ENCODE measurements around the gene PHOX2B.

The PHOX2B gene

DNA sequence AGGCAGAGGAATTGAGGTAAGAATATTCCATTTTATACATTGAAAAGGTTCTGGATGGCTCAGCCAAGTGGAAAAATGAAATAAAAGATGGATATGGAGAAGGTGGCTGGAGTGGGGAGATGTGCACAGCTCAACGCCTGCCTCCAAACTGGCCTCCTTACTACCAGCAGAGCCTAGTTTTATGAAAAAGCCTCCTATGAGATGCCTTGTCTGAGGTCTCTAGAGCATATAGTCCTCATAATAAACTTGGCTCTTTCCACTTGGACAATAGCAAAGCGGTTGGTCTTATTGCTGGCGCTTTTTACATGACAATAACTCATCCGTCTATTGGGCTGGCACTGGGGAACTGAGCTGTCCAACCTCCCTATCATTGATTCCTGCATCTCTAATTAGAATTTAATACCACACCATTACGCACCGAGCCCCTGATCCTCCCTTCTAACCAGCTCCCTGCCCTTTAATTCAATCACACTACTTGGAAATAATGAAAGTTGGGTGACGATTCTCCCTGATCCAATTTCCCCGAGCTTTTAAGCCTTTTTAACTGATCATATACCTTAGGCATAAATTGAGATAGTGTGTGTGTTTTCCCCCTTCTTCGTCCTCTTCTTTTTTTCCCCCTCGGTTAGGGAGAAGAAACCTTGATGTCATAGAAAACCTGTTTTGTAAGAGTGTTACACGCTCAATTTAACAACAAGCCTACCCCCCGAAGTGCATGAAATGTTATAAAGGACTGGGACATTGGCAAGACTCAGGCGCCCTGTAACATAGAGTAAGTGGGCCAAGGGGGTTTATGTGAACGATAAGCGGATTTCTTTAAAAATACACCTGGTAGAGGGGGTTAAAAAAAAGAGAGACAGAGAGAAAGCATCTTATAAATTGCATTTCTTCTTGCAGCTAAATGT lies at the start of gene PHOX2B:
TSS of gene PHOX2B (minus strand) at position 155 of the 905 bp plus-strand sequence. CDS start at position 40, 115 bp downstream.
- no peak for DNase-seq (ENCODE audit: extremely low read depth in 1 of 2, low read depth in 1 of 2)

DNA sequence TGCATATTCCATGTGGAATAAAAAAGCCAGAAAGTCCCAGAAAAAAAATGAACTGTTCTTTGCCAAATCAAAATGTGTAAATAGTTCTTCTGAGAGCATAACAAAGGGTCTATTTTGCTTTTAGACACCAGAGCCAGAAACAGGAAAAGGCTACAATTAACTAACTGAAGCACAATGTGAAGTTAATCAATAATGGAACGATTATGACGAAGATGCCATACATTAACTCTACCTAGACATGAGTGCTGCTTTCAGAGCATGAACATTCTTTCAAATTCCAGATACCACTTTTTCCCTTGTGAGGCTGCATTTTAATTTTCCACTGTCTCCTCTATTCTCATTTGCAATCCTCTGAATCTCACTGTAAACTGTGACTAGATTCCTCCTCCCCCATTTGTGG lies 48.7 kb upstream of the PHOX2B start:
- no peak for DNase-seq (ENCODE audit: extremely low read depth in 1 of 2, low read depth in 1 of 2)

DNA sequence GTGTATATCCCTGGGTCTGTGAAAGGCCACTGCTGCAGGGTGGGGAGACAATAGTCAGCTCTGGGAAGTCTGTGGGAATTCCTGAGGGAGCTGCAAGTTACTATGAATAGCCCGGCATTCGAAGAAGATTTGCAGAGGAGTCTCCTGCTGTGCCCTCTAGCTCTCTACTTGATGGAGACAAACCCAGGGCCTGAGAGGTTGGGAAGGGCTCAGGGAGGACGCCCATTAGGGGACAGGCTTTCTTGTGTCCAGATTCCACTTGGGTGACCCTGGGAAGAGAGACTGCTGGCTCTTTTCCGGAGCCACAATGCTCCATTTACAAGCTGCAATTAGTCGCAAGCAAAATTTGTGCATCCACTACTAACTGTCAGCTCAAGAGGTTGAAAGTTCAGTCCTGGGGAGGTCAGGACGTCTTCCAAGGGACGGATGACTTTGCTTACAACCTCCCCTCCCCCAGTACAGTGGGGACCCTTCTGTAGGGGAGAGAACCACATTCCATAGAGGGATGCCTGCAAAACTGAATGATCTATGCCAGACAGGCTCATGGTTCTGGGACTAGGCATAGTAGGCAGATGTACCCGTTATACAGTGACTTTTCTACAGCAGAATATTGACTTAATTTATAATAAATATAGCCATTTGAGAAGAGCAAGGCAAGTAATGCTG lies 48.2 kb upstream of the PHOX2B start:
- no peak for DNase-seq (ENCODE audit: extremely low read depth in 1 of 2, low read depth in 1 of 2)

DNA sequence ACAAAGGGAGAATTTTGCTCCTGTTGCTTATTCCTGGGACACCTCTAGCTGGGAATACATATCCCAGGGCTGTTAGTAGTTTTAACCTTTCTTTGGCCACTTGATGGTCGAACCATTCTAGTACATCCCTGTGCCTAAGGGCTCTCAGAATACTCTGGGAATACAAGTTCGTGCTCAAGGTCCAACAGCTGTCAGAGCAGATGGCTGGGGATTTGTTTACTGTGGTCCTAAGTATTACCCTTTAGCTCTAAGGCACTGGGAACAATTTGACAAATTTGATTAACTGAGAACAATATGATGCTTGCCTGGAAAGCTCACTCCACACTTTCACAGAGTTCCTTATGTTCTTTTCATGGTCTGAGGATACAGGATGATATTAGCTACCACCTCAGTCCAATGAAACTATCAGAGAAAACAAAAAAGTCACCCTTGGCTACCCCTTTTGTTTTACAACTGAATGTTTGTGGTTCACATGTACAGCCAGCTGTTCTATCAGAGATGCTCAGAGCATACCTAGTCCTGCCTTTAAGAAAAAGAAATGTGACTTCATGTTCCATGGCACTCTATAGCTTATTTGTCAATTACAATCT lies 47.4 kb upstream of the PHOX2B start:
- no peak for DNase-seq (ENCODE audit: extremely low read depth in 1 of 2, low read depth in 1 of 2)

DNA sequence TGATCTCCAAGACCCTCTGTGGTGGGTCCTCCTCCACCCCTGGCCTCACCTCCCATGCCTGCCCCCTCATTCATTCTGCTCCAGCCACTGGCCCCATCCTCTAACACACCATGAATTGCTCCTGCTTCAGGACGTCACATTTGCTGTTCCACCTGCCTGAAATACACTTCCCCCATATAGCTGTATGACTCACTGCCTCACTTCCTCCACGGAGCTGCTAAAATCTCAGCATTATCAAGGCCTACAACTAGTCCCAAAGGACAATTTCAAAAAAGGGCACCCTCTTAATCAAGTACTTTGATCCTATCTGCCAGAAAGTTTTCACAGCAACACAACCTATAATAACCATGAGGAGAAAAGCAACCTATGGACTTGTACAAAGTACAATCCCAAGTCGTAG lies 43.6 kb upstream of the PHOX2B start:
- DNase-seq (ENCODE audit: extremely low read depth in 1 of 2, low read depth in 1 of 2): no peak

DNA sequence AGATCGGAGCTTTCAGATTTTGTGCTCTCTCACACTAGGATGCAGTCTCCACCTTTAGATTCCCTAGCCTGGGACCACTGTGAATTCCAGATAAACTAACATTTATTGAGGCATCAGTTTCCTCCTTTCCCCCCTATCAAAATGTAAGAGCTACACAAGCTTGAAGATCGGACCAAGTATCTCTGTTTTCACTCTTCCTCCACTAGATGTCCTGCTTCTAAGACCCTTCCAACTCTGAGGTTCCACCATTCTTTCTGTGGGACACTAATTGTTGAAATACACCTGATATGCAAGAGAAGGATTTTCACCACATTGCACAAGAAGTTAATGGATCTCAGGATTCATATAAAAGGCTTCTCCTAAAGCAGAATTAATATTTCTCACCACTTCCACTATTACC lies 43.0 kb upstream of the PHOX2B start:
- DNase-seq (ENCODE audit: extremely low read depth in 1 of 2, low read depth in 1 of 2): no peak

DNA sequence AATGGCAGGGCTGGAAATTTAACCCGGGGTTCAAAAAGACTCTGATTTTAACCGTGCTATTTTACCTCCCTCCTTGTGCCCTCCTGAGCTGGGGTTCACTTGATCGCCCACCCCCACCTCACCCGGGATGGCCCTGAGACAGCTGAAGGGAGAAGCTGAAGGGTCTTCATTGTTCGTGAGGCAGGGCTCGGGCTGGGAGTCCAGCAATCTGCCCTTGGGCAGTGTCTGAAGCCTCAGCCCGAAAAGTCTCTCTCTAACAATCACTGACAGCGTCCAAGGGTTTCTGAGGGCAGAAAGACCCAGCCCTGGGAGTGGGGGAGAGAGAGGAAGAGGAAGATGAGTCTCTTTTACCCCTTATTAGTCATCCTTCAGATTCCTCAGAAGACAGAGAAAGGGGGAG lies 39.4 kb upstream of the PHOX2B start:
- DNase-seq (ENCODE audit: extremely low read depth in 1 of 2, low read depth in 1 of 2): no peak

DNA sequence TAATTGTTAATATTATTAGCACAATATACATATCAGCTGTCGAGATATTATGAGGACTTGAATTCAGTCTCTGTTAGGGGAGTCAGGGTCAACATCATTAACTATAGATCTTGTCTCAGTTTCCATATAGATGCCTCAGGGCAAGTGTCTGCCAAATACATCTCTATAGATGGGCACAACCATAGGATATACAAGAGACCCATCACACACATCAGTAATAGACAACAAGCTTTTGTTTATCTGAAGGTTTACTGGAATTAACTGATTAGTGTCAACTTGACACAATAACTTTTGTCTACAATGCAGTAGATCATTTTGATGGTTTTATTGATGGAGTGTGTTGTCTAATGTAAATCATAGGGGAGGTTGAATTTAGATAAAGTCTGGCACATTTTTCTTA lies 37.1 kb upstream of the PHOX2B start:
- DNase-seq (ENCODE audit: extremely low read depth in 1 of 2, low read depth in 1 of 2): no peak

DNA sequence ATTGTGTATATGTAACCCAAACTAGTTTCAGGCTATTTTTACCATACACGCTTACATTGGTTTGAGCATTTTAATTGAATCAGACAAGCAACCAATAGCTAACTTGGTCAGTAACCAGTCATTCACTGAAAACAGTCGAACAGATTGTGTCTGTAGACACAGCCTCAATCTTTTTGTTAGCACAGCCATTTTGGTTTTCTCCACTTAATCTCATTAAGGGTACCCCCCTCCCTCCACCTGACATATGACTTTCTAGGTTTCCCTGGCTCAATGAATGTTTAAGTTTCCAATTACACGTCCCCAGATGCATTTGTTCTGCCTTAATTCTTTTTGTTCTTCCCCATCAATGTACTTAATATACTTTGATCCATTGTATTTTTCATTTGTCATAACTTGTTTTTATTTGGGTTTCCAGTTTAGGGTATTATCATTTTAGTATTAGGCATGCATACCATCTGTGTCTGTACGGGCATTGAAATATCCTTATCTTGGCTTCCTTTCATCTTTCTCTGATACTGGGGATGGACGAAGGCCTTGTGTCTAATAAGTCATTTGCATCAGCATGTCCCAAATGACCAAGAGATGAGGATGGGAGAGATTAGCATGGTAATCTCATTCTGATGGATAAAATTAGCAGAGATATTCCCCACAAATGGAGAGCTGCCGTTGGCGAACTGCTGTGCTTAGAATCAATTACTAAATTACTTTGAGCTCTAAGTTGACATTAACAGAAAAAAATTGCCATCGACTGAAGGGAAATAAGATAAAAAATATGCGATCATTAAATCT lies 35.9 kb upstream of the PHOX2B start:
- no peak for DNase-seq (ENCODE audit: extremely low read depth in 1 of 2, low read depth in 1 of 2)

DNA sequence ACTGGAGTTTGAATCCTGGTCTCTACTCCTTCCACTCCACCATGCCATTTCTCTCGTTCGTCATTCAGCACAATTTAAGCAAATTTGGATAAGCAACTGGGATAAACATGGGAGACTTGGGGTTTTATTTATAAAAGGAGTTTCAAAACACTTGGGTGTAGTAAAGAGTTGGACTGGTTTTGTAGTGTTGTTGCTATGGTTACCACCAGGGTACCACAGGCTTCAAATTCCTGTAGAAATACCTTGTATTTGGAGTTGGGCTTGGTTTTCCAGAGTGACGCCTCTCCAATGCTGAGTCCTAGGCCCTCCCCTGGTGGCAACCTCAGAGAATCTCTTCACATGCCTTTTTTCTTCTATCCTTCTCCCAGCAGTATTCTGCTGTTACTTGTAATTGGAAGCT lies 27.9 kb upstream of the PHOX2B start:
- DNase-seq (ENCODE audit: extremely low read depth in 1 of 2, low read depth in 1 of 2): no peak

DNA sequence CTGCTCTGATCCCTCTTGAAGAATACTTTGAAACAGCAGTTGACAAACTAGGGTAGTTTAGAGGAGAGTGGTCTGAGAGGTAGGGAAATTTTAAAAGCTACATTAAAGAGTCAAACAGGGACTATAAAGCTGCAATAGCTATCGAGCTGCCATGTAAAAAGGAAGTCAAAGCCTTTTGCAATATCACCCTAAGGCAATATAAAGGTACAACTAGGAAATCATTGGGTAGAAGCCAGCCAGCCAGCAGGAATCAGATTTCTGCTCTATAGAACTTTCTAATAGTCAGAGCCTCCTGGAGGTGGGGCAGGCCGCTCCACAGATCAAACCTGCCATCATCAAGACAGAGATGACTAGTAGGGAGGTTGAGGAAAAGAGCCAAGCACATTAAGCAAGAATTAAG lies 15.2 kb upstream of the PHOX2B start:
- no peak for DNase-seq (ENCODE audit: extremely low read depth in 1 of 2, low read depth in 1 of 2)

DNA sequence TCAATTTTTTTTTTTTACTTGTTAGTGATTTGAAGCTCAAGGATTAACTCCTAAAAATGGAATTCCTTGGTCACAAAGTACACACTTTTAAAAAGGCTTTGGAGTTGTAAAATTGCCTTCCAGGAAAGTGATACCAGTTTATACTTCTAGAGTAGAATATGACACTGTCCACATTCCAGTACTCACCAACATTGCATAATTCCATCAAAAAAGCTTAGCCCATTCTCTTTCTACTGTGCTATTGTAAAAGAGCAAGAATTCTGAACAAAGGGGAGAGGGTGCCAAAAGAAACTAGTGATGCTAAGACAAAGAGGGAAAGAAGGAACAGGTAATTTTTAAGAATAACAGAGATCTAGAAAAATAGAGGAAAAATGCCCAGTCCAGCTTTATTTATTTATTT lies 10.4 kb upstream of the PHOX2B start:
- DNase-seq (ENCODE audit: extremely low read depth in 1 of 2, low read depth in 1 of 2): no peak

DNA sequence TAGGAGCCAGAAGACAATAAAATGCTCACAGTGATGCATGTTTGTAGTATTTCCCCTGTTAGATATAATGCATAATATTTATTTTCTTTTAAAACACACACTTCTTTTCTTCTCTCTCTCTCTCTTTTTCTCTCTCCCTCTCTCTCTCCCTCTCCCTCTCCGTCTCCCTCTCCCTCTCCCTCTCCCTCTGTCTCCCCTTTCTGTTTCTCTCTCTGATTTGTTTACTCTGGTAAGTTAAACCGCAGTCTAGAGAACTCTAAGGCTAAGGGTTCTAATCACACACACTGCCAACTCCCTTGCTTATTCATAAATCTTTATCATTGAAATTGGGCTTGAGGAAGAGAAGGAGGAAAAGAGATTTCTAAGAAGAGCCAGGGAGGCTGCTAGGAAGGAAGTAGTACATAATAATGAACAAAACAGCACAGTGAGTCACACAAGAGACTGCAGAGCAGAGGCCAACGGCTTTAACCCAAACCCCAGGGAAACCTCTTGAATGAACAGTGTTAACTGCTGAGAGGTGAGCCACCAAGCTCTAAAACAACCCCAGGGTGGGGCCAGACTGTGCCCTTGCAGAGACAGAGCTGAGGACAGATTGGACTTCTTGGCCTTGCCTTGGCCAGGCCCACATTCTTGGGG lies 9.1 kb upstream of the PHOX2B start:
- DNase-seq (ENCODE audit: extremely low read depth in 1 of 2, low read depth in 1 of 2): no peak

DNA sequence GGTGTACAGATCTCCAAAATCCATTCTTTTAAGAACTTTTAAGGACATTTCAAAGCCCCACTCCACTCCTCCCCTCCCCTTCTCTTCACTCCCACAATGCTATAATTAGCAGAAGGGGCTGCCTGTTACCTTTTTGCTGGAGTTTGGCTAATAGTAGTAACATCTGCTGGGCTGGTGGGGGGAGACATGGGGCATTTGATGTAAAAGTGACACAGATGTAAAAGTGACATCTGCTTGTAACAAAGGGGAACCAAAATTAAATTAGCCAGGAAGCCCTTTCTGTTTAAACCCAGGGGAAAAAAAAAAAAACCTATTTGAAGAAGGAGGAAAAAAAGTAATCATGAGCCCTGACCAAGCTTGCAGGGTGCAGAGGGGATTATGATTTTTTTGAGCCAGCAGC lies 5.4 kb upstream of the PHOX2B start:
- no peak for DNase-seq (ENCODE audit: extremely low read depth in 1 of 2, low read depth in 1 of 2)

DNA sequence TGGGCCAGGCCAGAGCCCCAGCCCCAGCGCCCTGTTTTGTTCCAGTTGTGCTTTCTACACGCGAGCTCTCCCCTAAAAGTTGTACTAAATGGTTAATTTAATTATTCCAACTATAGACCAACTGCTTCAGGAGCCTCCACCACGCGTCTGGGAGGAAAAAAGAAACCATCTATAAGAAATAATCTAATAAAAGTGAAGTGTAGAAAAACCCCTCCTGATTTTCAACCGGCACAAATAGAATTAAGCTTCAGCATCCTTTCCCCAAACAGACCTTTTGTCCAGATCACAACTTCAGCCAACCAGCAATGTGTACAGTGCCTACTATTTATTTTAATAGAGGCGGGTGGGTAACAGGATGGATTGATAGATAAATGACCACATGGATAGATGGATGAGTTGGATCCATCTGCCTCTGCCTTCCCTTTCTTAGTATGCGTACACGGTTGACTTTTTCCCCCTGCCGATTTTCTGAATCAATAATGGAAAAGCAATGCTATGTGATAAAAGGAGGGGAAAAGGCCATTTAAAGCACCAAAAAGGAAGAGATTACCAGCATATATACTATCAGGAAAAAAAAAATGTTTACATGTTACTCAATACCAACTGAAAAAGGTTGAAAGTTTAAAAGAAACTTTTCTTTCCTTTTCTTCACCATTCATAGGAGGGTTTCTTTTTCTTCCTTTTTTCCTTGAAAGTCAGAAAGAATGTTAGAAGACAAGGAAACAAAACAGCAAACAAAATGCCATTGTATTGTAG lies 3.7 kb upstream of the PHOX2B start:
- DNase-seq (ENCODE audit: extremely low read depth in 1 of 2, low read depth in 1 of 2): no peak

DNA sequence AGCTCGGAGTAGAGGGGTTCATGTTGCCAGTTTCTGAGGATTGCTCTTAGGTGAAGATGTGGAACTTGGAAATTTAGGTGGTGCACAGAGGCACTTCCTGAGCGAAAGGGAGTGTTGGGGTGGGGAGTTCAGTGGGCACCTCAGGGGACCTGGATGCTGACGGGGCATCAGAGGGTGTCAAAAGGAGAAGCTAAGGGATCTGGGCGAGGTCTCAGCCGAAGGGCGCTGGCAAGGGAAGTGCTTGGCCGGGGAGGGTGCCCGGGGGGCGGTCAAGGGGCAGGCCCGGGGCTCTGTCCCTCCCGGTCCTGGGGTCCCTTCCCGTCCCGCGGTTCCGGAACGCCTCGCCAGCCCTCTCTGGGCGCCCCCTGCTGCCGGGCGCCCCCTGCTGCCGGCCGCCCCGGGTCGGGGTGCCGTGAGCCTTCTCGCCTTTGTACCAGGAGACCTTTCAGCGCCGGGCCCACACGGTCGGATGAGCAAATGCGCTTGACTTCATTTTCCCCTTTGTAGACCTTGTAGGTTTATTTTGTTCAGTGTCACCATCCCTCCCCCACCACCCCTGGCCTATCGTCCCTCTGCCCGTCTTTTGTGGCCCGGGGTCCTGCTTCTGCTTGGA lies 3.0 kb upstream of the PHOX2B start:
- DNase-seq (ENCODE audit: extremely low read depth in 1 of 2, low read depth in 1 of 2): no peak

DNA sequence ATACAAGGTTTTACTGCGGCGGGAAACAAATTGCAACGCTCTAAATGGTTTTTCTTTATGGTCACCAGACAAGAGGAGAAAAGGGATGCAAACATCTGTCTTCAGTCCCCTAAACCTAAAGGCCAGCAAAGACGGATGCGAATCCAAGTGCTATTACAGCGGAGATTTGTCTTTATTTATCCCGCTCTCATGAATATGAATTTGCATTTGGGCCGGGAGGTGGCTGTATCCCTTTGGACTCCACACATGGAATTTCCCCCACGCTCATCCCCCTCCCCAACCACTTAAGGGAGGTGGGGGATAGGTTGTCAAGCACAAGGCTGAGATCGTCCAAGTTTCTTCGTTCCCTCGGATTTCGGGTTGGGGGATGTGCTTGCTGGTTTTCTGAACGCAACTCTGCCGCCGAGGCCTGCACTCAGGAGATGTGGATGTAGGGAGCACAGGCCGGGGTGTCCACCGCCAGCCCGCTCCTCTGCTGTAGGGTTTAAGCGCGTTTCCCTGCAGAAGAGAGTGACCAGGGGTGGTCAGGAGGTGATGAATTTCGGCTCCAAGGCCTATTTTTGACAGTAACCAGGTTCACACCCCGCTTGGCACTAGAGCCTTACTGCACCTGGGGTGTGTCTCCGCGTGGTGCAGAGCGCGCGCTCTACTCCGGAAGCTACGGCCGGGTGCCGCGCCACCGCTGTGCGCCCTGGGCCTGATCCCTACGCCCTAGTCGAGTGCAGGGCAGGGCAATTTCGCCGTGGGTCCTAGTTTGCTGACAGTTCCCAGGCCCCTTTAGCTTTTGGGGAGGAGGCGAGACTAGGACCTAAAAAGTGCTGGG lies 2.3 kb upstream of the PHOX2B start:
- no peak for DNase-seq (ENCODE audit: extremely low read depth in 1 of 2, low read depth in 1 of 2)

DNA sequence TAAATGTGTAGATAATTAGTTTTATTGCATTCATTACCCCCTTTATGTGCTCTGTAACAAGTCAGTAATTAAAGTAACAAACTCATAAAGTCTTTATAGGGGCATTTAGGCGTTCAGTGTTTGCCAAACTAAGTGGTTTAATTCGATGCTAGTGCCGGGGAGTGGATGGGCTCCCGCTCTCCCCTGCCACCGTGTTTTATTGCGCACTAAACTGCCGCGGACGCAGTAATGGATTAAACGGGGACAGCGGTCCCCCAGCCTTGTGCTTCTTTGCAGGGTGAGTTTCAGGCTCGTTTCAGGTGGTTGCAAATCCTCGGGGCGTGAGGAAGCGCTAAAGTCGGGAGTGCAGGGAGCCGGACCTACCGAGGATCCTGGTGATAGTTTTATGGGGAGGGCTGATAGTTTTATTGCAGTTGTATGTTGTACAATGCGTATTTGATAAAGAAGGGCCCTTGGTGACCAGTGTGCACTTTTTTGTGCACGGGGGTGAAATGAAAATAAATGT lies 1.6 kb upstream of the PHOX2B start:
- DNase-seq (ENCODE audit: extremely low read depth in 1 of 2, low read depth in 1 of 2): no peak

DNA sequence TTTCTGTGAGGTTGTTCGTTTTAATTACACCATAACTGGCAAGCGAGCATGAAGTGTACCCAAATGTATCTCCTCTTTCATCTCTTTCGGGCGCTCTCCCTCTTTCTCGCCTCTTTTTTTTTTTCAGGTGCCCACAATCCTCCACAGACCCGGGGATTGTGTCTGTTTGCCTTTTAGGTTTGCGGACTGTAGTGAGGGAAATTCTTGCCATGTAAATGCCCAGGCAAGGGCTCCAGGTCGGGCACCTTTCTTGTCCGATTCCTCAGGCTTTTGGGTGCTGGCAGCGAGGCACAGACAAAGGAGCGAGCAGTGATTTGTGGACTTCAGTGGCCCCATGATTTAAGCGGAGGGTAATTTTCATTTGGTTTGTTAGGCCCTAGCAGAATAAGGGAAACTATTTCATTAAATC lies 1.1 kb upstream of the PHOX2B start:
- DNase-seq (ENCODE audit: extremely low read depth in 1 of 2, low read depth in 1 of 2): no peak

All from activated CD8-positive, alpha-beta memory T cell treated with anti-CD3 and anti-CD28 coated beads for 1 hour (primary cell).